Measurements from ENCODE around the gene NMNAT2. TPM values are rescaled to one million over a fixed set of nuclear protein-coding genes. Genes with fewer than 3 reads are reported as not detected.

NMNAT2 gene
- under 1 TPM in 3 of 4 donors, not detected in 1; 0.10 to 0.29 (median 0.26) TPM for total RNA-seq

GRCh38 chr1:183417772-183418491 lies at the start of gene NMNAT2:
Gene NMNAT2, minus strand, starts transcription at chr1:183418380. Its CDS starts 113 bp downstream, at chr1:183418267.
- Histone ChIP-seq H3K4me1 (peaks cover 10 to 22% of the 10 kb centered on the region in 2 donors), H3K27me3 (peaks cover 37 to 59% (median 49%) of the 10 kb centered on the region in 3 donors), H3K27ac (no peak within 1 kb of the TSS), H3K4me3 (peak within 1 kb of the TSS; percentile 17 to 37 (median 34)), H3K36me3 (no peaks in the 10 kb centered on the region), H3K9me3 (no peaks in the 10 kb centered on the region)
- no peak for ATAC-seq
- intact Hi-C loops (cut with DNase I; ENCODE audit: low total_unique reads) (no loop called here), in situ Hi-C loops (cut with MboI; ENCODE audit: low sequenced_read_pairs in 4 of 4) (no loop called here)
- no peak for DNase-seq
- TF ChIP-seq, protein P1, sequence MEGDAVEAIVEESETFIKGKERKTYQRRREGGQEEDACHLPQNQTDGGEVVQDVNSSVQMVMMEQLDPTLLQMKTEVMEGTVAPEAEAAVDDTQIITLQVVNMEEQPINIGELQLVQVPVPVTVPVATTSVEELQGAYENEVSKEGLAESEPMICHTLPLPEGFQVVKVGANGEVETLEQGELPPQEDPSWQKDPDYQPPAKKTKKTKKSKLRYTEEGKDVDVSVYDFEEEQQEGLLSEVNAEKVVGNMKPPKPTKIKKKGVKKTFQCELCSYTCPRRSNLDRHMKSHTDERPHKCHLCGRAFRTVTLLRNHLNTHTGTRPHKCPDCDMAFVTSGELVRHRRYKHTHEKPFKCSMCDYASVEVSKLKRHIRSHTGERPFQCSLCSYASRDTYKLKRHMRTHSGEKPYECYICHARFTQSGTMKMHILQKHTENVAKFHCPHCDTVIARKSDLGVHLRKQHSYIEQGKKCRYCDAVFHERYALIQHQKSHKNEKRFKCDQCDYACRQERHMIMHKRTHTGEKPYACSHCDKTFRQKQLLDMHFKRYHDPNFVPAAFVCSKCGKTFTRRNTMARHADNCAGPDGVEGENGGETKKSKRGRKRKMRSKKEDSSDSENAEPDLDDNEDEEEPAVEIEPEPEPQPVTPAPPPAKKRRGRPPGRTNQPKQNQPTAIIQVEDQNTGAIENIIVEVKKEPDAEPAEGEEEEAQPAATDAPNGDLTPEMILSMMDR (IDR thresholded peaks at IDR 0.05 in 4 of 5, conservative IDR thresholded peaks at IDR 0.05 in 1 of 5), result no peak
- TF ChIP-seq POLR2A (IDR thresholded peaks at IDR 0.05), result no peak

- intact Hi-C loops (cut with DNase I; ENCODE audit: low total_unique reads), result loop anchor here (10.0 kb wide), 1 partner anchor 513 kb away; the partner anchor contains the start of gene SHCBP1L
- Histone ChIP-seq H3K9me3 (no peaks in the 10 kb centered on the region), H3K36me3 (no peaks in the 10 kb centered on the region), H3K27ac (no peak overlapping the region), H3K4me3 (no peak overlapping the region), H3K4me1 (peaks cover 0 to 5% of the 10 kb centered on the region in 2 donors), H3K27me3 (peaks cover 0 to 6% (median 3%) of the 10 kb centered on the region in 3 donors)
- in situ Hi-C loops (cut with MboI; ENCODE audit: low sequenced_read_pairs in 4 of 4), result loop anchor here (5.0 to 25.0 kb wide), 6 partner anchors 75 to 445 kb away; no protein-coding TSS in a partner anchor
- no peak for DNase-seq
- TF ChIP-seq POLR2A (IDR thresholded peaks at IDR 0.05), result no peak
- TF ChIP-seq, protein P1 (IDR thresholded peaks at IDR 0.05 in 4 of 5, conservative IDR thresholded peaks at IDR 0.05 in 1 of 5), result no peak
- no peak for ATAC-seq
These were observed 49.5 kb upstream of the NMNAT2 start for GRCh38 chr1:183467687-183468086.

DNA sequence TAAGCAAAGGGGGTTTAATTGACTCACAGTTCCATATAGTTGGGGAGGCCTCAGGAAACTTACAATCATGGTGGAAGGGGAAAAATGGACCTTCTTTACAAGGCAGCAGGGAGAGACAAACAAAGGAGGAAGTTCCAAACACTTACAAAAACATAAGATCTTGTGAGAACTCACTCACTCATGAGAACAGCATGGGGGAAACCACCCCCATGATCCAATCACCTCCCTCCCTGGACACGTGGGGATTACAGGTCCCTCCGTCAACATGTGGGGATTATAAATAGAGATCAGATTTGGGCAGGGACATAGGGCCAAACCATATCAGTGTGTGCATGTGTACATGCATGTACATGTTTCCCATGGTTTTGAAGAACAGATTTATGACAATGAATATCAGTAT lies 48.6 kb upstream of the NMNAT2 start:
- Histone ChIP-seq H3K4me3 (no peak overlapping the region), H3K36me3 (no peaks in the 10 kb centered on the region), H3K4me1 (peaks cover 0 to 5% of the 10 kb centered on the region in 2 donors), H3K27ac (no peak overlapping the region), H3K27me3 (peaks cover 0 to 6% (median 3%) of the 10 kb centered on the region in 3 donors), H3K9me3 (no peaks in the 10 kb centered on the region)
- intact Hi-C loops (cut with DNase I; ENCODE audit: low total_unique reads), result loop anchor here (10.0 kb wide), 1 partner anchor 512 kb away; the partner anchor contains the start of gene SHCBP1L
- ATAC-seq (no peak), DNase-seq (no peak)
- in situ Hi-C loops (cut with MboI; ENCODE audit: low sequenced_read_pairs in 4 of 4), result loop anchor here (5.0 to 25.0 kb wide), 6 partner anchors 76 to 446 kb away; no protein-coding TSS in a partner anchor
- TF ChIP-seq, protein P1 (IDR thresholded peaks at IDR 0.05 in 4 of 5, conservative IDR thresholded peaks at IDR 0.05 in 1 of 5), result no peak
- no peak for TF ChIP-seq POLR2A (IDR thresholded peaks at IDR 0.05)

DNA sequence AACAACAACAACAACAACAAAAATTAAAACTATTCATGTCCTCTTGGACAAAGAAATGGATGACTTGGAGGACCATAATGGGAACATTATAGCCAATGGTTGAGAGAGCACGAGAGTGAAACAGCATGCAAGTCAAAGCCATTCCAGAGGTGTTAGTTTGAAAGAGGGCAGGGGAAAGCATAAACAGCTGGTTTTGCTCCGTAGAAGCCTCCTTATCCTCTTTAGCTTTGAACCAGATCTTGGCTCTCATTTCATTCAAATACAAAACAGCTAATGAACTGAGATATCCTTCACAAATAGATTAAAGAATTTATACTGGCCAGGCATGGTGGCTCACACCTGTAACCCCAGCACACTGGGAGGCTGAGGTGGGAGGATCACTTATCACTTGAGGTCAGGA lies 45.4 kb upstream of the NMNAT2 start:
- no peaks in the 10 kb centered on the region for H3K36me3 ChIP-seq
- ATAC-seq, result no peak
- H3K4me3 ChIP-seq, result no peak overlapping the region
- no peaks in the 10 kb centered on the region for H3K4me1 ChIP-seq
- in situ Hi-C loops (cut with MboI; ENCODE audit: low sequenced_read_pairs in 4 of 4) (loop anchor here in 3 of 4 donors (10.0 to 25.0 kb wide), 4 partner anchors 81 to 449 kb away; no protein-coding TSS in a partner anchor), intact Hi-C loops (cut with DNase I; ENCODE audit: low total_unique reads) (loop anchor here (10.0 kb wide), 1 partner anchor 509 kb away; the partner anchor contains the start of gene SHCBP1L)
- no peaks in the 10 kb centered on the region for H3K9me3 ChIP-seq
- no peak for DNase-seq
- TF ChIP-seq POLR2A (IDR thresholded peaks at IDR 0.05), result no peak
- TF ChIP-seq, protein P1 (IDR thresholded peaks at IDR 0.05 in 4 of 5, conservative IDR thresholded peaks at IDR 0.05 in 1 of 5), result no peak
- no peak overlapping the region for H3K27ac ChIP-seq
- peaks cover 0 to 6% (median 3%) of the 10 kb centered on the region in 3 donors for H3K27me3 ChIP-seq
